HG02588 (cell line): ENCODE measurements around the gene CSPG5.

Experiments
- ATAC-seq: cut with Tn5 transposase; IDR thresholded peaks from one replicate; pipeline ENCODE4 v1.9.1; 2021; ENCODE audit warnings: mild to moderate bottlenecking, moderate library complexity; ENCODE audit not compliant: unreplicated experiment

CSPG5 gene, protein sequence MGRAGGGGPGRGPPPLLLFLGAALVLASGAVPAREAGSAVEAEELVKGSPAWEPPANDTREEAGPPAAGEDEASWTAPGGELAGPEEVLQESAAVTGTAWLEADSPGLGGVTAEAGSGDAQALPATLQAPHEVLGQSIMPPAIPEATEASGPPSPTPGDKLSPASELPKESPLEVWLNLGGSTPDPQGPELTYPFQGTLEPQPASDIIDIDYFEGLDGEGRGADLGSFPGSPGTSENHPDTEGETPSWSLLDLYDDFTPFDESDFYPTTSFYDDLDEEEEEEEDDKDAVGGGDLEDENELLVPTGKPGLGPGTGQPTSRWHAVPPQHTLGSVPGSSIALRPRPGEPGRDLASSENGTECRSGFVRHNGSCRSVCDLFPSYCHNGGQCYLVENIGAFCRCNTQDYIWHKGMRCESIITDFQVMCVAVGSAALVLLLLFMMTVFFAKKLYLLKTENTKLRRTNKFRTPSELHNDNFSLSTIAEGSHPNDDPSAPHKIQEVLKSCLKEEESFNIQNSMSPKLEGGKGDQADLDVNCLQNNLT

DNA sequence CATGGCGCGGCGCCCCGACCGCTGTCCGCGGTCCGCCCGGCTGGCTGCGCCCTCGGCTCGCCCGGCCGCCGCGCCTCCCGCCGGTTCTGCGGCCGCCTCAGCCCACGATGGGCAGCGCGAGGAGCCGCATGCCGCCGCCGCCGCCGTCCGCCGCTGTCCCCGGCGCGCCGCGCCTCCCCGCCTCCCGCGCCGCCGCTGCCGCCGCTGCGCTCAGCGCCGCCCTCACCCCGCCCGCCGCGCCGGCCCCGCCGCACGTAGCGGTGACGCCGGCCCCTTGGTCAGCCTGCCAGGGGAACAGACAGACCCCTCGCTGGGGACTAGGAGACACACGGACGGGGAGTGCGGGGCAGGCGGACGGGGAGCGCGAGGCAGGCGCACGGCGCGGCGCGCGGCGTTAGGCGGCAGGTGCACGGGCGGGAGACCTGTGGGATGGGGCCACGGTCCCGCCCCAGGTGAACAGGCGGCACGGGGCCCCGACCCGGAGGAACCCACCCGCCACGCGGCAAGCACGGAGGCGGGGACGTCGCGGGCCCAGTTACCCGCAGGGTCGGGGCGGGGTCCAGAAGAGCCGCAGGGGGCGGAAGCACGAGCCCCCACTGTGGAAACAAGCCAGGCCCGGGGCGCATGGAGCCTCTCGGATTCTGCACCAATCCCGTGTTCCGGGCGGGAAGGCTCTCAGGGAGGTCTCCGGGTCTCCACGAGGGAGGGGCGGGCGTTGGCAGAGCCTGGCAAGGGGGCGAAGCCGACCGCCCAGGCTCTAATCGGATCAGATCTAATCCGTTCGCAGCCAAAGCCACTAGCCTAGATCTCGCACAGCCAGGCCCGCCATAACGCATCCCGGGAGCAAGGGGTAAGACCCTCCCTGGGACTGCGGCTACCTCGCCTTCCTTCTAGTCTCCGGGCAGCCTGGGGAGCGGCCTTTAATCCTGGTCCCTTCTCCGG lies at the start of gene CSPG5:
TSS of gene CSPG5 (minus strand) at position 175 of the 942 bp plus-strand sequence. CDS start at position 3, 172 bp downstream.
- no peak for ATAC-seq

DNA sequence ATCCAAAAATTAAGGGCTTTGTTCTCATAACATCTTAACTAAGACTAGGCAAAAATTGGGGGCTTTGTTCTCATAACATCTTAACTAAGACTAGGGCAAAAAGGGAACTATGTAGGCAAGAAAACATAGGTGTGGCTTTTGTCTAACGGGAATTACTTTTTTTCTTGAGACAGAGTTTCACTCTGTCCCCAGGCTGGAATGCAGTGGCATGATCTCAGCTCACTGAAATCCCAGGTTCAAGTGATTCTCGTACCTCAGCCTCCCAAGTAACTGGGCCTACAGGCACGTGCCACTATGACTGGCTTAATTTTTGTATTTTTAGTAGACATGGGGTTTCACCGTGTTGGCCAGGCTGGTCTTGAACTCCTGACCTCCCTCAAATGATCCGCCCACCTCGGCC lies 49.8 kb upstream of the CSPG5 start:
- no peak for ATAC-seq

DNA sequence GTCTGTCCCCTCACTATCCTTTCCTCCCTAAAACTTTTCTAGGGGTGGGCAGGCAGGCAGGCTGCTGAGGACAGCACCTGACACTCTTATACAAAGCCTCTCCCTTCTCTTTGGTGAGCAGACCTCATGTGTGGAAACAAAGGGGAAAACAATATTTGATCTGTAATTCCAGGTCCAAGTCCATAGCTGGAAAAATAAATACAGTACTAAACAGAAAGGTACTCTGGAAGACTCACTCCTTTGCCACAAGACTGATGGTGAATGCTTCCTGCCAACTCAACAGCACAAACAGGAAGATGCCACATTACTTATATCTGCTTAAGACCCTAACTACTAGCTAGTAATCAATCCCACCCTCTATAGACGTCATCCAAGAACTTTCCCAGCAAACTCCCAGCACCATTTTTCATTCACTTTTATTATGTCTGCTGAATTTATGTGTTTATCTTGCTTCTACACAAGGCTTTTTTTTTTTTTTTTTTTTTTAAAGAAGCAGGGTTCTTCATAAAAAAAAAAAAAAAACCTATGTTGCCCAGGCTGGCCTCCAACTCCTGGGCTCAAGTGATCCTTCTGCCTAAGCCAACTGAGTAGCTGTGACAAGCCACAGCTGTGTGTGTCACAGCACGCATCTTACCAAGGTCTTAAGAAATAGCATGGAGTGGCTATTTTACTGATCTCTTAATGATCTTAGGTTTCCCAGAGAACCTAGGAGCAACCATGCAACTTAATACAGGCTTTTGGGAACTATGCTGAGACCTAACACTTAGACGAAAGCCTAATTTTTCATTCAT lies 44.2 kb upstream of the CSPG5 start:
- no peak for ATAC-seq

DNA sequence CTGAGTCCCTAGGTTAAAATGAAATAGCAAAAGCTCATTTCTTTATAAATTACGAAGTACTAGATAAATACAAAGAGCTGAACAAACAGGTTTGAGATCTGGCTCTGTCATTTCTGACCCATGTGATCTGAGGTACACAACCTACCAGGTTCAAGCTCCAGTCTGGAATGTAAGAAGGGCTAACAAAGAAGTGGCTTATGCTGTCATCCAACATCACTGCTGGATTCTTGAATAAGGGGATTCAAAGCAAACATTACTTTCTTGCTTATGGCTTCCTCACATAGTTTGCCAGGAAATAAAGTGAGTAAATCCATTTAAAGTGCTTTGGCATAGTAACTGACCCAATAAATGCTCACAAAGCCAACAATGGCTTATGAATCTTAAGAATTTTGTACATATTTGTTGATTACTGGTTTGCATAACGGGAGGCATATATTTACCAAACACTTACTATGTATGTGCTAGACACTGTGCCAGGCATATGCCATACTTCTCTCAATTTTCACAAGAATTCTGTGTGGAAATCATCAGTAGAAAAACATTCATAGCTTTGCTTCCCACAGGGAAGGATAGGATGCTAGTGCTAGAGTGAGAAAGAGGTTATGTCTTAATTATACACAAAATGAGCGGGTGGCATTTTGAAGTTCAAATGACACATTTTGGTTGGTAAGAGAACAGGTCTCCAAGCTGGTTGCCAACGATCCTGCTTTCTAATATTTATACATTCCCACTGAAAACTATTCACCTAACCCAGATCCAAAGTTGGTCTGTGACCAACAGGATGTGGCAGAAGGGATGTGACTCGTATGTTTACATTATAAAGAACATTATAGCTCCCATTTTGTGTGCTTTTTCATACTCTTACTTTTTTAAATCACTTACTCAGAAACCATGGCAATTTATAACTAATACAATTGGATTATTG lies 38.7 kb upstream of the CSPG5 start:
- ATAC-seq = no peak

DNA sequence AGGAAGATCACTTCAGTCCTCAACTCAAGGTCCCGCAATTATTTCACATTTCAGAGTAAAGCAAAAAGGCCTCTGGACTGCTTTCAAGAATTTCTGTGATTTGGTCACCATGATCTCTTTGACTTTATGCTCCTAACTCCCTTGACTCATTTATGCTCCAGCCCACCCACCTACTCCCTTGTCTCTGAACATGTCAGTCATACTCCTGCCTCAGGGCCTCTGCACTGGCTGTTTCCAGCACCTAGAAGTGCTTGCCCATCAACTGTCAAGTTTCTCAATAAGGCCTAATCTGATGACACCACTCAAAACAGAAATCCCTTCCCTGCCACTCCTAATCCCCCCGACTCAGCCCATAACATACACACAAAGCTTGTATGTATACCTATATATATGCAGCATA lies 36.1 kb upstream of the CSPG5 start:
- no peak for ATAC-seq

DNA sequence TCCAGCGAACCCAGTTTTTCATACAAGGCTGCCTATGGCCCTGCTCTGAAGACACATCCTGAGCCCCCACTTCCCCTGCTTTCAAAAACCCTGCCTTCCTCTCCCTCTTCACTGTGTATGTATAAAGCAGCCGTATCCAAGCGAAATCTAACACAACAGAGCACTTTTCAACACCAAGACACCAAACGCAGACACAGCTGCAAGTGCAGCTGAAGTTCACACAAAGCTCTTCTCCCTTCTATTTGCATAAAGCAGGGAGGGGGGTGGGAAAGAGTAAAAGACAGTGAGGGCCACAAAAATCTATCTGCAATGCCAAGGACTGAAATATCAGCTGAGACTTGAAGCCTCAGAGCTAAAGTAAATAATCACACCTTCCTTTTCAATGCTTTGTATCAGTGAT lies 35.1 kb upstream of the CSPG5 start:
- no peak for ATAC-seq

DNA sequence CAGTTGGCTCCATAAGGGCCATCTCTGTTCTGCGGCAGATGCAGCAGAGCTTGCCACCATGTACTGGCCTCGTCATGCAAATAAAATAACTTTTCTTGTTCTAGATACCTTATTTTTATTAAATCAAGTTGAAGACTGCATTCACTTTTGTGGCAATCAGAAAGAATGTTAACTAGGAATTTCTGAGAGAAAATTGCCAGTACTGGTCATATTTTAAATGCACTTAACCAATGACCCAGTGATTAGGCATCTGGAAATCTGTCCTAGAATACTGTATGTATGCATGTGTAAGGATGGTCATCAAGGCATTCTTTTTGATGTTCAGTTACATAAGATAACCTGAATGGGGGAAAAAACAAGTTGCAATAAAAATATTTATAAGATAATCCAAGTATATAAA lies 34.2 kb upstream of the CSPG5 start:
- no peak for ATAC-seq

DNA sequence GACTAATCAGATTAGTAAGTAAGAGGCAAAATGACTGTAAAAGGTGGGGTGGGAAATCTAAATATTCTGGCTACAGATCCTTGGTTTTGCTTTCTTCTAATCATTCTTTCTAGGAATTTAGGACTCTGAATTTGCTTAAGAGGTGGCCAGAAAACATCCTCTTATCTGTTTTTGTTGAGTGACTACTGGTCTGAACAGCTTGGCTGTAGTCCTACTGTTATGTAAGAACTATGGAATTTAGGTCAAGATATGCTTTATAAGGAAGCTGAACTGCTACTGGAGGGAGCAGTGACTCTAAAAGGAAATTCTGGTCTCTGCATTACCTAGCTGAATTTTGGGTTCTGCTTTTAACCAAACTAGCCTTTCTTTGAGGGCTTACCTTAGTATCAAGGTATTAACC lies 33.5 kb upstream of the CSPG5 start:
- ATAC-seq = no peak

DNA sequence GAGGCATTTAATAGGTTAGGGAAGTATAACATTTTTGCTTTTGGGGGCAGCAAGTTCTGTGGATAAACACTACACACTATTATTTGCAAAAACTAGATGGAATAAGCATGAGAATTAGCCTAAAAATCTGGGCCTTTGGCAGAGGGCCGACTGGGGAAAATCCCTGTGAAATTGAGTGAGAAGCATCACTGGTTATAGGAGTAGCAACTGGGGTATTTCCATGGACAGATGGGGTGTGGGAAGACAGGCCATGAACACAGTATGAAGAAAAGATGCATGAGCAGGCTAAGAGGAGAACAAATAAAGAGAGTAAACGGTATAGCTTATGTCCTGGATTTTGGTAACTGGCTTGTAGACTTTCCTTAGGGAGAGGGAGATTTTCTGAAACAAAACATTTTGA lies 32.9 kb upstream of the CSPG5 start:
- no peak for ATAC-seq

DNA sequence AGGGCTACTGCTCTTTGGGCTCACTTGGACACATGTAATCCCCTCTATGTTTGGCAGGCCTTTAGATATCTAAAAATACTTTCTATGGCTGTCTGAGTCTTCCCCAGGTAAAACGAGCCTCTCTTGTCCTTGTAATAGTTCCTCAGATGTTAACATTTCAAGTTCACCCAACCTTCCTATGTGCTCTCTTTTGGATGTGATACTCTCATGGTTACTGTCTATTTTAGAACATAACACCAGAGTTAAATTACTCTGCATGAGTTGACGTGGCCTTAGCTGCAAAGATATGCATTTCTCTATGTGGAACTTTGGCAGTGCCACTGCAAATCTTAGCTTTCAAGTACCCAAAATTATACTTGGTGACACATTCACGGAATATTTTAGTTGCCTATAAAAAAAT lies 31.9 kb upstream of the CSPG5 start:
- no peak for ATAC-seq

DNA sequence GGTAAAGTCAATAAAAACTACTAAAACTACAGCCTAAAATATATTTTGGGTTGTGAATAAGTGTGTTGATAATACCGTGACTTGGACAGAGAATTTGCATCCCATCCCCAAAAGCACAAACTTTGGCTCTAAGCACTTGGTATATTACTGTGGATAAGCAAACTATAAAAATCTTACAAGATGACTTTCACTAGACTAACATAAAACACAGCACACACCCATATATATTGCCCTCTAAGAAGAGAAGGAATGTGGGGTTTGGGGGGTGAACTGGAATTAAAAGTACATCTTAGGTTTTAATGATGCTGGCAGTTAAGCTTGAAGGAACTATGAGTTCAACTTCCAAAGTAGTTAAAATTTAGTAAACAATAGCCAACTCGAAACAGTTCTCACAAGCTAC lies 28.7 kb upstream of the CSPG5 start:
- ATAC-seq = no peak

DNA sequence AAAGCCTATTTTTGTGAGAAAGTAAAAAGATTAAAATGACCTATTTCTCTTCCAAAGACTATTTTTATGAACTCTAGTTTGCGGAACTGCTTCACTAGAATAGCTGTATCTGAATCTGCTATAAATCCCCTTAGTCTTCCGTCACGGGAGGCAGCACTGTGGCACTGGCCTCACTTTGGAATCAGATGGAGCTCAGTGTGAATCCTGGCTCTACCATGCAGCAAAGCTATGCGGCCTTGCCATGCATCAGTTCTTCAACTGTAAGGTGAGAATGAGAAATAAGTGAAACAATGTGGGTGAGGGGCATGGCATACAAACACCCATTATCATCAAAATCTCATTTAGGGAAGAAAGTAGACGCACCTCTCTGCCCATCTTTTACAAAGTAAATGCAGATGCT lies 27.5 kb upstream of the CSPG5 start:
- no peak for ATAC-seq

DNA sequence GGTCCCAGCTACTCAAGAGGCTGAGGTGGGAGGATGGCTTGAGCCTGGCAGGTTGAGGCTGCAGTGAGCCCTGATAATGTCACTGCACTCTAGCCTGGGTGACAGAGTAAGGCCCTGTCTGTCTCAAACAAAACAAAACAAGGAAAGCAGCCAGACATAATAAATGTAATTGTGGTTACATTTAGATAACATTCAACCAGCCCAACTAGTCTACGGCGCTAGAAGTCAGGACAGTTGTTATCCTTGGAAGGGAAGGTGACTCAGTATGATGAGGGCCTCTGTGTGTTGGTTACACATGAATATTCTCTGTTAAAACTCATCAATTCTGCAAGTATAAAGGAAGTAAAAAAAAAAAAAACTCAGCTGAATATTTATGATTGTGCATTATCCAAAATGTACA lies 27.0 kb upstream of the CSPG5 start:
- no peak for ATAC-seq

DNA sequence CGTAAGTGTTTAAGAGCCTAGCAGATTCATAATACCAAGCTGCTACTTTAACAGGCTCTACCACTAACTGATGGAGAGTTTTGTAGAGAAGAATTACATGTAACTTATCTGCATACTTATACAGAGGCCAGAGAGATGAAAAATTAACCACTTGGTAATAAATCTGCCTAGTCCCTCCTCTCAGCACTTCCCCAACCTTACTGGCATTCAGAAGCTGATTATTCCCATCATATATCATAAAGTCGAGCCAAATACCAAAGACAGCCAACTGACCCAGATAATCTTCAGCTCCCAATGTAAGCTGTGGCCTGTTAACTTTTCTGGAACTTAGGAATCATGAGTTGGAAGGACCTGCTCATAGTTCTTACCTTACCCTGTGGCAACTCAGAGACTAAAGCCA lies 25.5 kb upstream of the CSPG5 start:
- ATAC-seq = no peak

DNA sequence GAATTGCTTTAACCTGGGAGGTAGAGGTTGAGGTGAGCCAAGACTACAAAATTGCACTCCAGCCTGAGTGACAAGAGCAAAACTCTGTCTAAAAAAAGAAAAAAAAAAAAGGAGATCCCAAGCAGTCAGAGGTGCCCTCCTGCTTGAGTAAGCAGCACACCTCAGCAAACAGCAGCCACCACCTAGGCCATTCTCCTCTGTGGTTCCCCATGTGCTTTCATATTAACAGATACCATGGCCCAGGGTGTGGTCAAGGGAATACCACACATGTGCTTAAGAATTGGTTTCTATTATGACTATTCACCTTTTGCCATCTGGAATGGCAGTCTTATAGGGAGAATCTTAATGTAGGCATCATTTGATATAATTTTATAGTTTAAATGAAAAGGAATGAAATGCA lies 24.7 kb upstream of the CSPG5 start:
- ATAC-seq = no peak

DNA sequence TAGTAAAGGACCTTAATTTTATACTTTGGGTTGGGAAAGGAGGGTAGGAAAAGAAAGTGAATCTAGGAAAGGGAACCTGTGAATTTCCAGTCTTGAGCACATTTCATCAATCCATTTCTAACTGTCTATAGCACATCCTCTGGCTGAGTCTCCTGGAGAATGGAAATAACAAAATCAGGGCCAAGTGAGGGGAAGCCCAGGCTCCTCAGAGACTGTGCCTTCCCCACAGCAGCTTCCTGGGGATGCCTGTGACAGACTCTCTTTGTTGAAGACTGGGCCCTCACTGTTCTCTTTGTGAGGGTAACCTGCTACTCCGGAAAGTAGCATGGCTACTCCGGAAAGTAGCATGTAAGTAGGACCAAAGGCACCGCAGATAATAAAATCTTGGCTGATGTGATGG lies 22.6 kb upstream of the CSPG5 start:
- ATAC-seq = no peak

DNA sequence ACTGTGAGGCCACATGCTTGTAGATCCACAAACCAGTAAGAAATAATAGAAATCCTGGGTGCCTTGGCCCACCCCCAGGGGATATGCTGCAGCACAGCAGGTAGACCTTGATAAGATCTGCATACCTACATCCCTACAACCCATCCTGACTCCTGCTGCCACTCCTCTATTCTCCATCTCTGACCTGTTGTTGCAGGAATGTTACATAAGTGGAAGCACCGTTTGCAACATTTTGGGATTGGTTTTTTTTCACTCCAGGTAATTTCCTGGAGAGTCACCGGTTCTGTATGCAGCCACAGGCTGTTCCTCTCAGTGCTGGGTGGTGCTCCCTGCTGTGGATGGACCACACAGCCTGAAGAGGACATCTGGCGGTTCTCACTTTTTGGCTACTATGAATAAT lies 16.1 kb upstream of the CSPG5 start:
- no peak for ATAC-seq

DNA sequence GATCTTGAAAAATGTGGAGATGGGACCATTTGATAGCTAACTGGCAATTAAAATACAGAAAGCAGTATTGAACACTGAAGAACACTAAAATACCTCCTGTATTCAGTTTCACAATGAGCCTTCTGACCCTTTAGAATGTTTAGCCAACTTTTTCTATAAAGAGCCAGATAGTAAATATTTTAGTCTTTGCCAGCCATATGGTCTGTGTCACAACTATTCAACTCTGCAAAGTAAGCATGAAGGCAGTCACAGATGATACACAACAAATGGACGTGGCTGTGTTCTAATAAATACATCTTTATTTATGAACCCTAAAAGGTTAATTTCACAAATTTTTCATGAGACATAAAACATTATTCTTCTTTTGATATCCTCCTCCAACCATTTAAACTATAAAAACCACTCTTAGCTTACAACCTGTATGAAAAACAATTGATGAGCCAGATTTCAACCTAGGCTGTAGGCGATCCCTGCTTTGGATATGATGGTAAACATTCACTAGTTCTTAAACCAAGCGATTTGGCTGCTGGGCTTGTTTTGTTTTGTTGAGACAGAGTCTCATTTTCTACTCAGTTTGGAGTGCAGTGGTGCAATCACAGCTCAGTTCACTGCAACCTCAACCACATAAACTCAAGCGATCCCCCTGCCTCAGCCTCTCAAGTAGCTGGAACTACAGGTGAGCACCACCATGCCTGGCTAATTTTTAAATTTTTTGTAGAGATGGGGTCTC lies 13.6 kb upstream of the CSPG5 start:
- no peak for ATAC-seq

DNA sequence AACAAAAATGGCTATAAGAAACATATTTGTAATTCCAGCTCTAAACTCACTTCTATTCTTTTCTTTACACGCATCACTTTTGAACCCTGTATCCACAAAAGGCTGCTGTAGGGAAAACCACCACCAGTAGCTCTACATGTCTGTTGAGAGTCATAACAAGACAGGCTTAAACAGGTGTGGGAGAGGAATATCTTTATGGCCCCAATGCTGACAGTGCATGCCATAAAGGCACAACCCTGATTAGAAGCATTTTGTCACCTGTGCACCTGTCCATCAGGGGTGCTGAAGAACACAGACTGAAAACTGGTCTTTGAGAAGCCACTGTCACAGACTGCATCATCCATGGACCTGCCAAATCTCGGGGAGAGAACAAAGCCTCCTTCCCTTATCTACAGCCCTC lies 11.6 kb upstream of the CSPG5 start:
- no peak for ATAC-seq
